Endothelial cell (in vitro differentiated cells): Measurements from ENCODE around the gene DDX10. TPM values are rescaled to one million over a fixed set of nuclear protein-coding genes. Genes with fewer than 3 reads are reported as not detected.
"Not testable (repeated sequence)": the region's sequence is repeated elsewhere in the genome, so short reads cannot be mapped to it uniquely, and the experiment has no call there.

Experiments used
- DNase-seq: peaks from one replicate; pipeline ENCODE4 v3.0.0; 2021; ENCODE audit warnings: low spot score
- H3K27ac Mint-ChIP-seq: one replicate; pipeline ENCODE4 v1.8.0; 2021; ENCODE audit warnings: mixed read lengths, inconsistent platforms; ENCODE audit not compliant: unreplicated experiment
- H3K27me3 Mint-ChIP-seq: one replicate; pipeline ENCODE4 v1.8.0; 2021; ENCODE audit warnings: mild to moderate bottlenecking, moderate library complexity, mixed read lengths, inconsistent platforms; ENCODE audit not compliant: unreplicated experiment
- H3K36me3 Mint-ChIP-seq: one replicate; pipeline ENCODE4 v1.8.0; 2021; ENCODE audit warnings: mild to moderate bottlenecking, low read depth, mixed read lengths, inconsistent platforms; ENCODE audit not compliant: unreplicated experiment
- H3K4me1 Mint-ChIP-seq: one replicate; pipeline ENCODE4 v1.8.0; 2021; ENCODE audit warnings: mild to moderate bottlenecking, mixed read lengths, inconsistent platforms; ENCODE audit not compliant: unreplicated experiment
- H3K4me3 Mint-ChIP-seq: one replicate; pipeline ENCODE4 v1.8.0; 2021; ENCODE audit warnings: mild to moderate bottlenecking, mixed read lengths, inconsistent platforms; ENCODE audit not compliant: unreplicated experiment
- H3K9me3 Mint-ChIP-seq: one replicate; pipeline ENCODE4 v1.8.0; 2021; ENCODE audit warnings: mixed read lengths, inconsistent platforms; ENCODE audit not compliant: unreplicated experiment
- total RNA-seq: library from RNA; stranded (reverse); fragmentation: NEBNext Ultra II Directional; extraction: Animal tissue kit (Norgen Biotek cat#: 25700); gene quantifications from one replicate; pipeline ENCODE4 v1.2.1, GENCODE V29; 2021; ENCODE audit not compliant: unreplicated experiment
- TF ChIP-seq, protein P1 (sequence below): fragments of 200-600 bp; sonication (generic); IDR thresholded peaks from one replicate; pipeline ENCODE4 v1.5.0; 2021; ENCODE audit warnings: antibody characterized with exemption; ENCODE audit not compliant: unreplicated experiment

DDX10 gene
- total RNA-seq, 1 donor from 2014 or later = 20.9 TPM

DNA sequence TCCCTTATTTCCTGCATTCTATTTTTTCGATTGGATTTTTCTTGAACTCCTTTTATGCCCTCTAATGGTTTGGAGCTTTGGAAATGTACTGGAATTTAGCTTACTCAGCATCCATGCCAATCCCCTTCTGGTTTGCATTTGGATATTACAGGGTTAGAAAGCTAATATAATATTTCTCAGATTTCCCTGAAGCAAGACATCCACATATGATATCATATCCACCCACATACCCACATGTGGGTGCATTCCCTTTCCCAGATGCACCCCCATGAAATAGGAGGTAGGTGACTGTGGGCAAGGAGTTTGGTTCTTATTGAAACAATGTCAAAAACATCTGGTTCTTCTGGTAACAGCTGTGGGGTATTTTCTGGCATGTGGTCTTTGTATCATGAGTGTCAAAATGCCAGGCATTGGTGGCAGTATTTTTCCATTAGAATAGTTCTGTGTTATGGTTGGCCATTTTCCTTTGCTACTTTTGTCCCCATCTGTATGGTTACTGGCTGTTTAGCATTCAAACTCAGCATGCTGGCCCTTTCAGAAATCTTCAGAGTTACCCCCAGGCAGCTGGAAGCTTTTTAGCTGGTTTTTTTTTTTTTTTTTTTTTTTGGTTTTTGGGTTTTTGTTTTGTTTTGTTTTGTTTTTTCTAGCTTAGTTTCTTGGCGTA is 32.7 kb upstream of the DDX10 start:
- H3K4me1 Mint-ChIP-seq = no peaks in the 10 kb centered on the region
- no peak overlapping the region for H3K27ac Mint-ChIP-seq
- TF ChIP-seq, protein P1, sequence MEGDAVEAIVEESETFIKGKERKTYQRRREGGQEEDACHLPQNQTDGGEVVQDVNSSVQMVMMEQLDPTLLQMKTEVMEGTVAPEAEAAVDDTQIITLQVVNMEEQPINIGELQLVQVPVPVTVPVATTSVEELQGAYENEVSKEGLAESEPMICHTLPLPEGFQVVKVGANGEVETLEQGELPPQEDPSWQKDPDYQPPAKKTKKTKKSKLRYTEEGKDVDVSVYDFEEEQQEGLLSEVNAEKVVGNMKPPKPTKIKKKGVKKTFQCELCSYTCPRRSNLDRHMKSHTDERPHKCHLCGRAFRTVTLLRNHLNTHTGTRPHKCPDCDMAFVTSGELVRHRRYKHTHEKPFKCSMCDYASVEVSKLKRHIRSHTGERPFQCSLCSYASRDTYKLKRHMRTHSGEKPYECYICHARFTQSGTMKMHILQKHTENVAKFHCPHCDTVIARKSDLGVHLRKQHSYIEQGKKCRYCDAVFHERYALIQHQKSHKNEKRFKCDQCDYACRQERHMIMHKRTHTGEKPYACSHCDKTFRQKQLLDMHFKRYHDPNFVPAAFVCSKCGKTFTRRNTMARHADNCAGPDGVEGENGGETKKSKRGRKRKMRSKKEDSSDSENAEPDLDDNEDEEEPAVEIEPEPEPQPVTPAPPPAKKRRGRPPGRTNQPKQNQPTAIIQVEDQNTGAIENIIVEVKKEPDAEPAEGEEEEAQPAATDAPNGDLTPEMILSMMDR = no peak
- peaks cover 5% of the 10 kb centered on the region for H3K36me3 Mint-ChIP-seq
- DNase-seq = no peak
- H3K27me3 Mint-ChIP-seq = no peaks in the 10 kb centered on the region
- H3K4me3 Mint-ChIP-seq = no peak overlapping the region
- H3K9me3 Mint-ChIP-seq = no peaks in the 10 kb centered on the region

DNA sequence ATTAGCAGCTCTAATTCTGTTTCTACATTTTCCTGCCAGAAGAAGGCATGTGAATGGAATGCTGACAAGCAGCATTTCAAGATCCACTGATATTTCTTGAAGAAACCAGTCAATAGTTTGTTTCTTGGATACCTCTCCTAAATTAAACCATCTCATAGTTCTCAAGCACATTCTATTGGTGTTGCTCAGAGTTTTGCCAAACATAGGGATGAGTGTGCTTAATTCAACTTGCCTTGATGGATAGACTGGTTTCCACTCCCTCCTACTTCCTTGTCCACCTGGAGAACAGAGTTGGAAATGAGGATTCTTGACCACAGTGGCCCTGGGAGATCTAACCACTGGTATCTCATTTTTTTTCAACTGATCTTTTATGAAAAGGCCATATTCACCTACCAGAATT is 29.8 kb upstream of the DDX10 start:
- Mint-ChIP-seq H3K36me3 (no peaks in the 10 kb centered on the region), H3K27ac (no peak overlapping the region)

DNA sequence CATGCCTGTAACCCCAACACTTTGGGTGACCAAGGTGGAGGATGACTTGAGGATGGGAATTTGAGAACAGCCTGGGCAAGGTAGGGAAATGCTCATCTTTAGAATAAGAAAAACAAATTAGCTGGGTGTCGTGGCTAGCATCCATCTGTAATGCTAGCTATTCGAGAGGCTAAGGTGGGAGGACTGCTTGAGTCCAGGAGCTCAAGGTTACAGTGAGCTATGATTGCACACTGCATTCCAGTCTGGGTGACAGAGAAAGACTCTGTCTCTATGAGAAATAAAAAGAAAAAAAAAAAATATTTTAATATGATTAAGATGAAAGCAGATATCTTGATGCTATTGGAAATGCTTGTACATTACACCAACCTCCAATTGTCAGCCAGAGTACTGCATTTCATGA is 28.6 kb upstream of the DDX10 start:
- no peak for DNase-seq
- H3K9me3 Mint-ChIP-seq = no peaks in the 10 kb centered on the region
- H3K27ac Mint-ChIP-seq = no peak overlapping the region
- H3K4me3 Mint-ChIP-seq = no peak overlapping the region
- no peaks in the 10 kb centered on the region for H3K36me3 Mint-ChIP-seq
- no peaks in the 10 kb centered on the region for H3K4me1 Mint-ChIP-seq
- TF ChIP-seq, protein P1 = no peak
- no peaks in the 10 kb centered on the region for H3K27me3 Mint-ChIP-seq

More for the DNA sequence above, 29.8 kb upstream of the DDX10 start:
- H3K4me3 Mint-ChIP-seq = no peak overlapping the region
- H3K4me1 Mint-ChIP-seq = no peaks in the 10 kb centered on the region
- DNase-seq = no peak
- no peaks in the 10 kb centered on the region for H3K9me3 Mint-ChIP-seq
- H3K27me3 Mint-ChIP-seq = no peaks in the 10 kb centered on the region
- TF ChIP-seq, protein P1 = no peak

DNA sequence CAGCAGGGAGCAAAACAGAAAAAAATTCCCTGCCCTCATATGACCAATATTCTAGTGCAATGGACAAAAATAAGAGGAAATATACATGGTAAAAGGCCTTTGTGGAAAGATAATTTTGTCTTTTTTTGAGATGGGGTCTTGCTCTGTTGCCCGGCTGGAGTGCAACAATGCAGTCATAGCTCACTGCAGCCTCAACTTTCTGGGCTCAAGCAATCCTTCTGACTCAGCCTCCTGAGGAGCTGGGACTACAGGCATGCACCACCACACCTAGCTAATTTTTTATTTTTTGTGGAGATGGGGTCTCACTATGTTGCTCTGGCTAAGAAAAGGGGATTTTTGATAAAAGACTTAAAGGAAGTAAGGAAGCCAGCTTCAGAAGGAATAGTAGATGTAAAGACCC is 25.7 kb upstream of the DDX10 start:
- Mint-ChIP-seq H3K27me3 (no peaks in the 10 kb centered on the region), H3K4me1 (no peaks in the 10 kb centered on the region), H3K36me3 (no peaks in the 10 kb centered on the region), H3K4me3 (no peak overlapping the region), H3K27ac (no peak overlapping the region), H3K9me3 (no peaks in the 10 kb centered on the region)
- no peak for DNase-seq
- TF ChIP-seq, protein P1 = no peak

DNA sequence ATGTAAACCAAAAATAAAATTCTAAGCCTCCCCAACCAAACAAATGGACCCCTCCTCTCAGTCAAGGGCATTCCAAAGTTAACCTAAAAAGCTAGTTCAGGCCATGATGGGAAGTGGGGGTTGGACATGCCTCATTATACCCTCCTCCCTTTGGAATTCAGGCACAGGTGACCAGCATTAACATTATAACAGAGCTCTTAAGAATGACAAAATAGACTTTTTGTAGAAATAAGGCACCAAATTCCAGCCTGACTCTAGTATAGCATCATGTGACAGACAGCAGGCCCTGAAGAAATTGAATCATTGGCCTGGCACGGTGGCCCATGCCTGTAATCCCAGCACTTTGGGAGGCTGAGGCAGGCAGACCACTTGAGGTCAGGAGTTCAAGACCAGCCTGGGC is 23.1 kb upstream of the DDX10 start:
- not testable (repeated sequence) for H3K9me3 Mint-ChIP-seq, H3K4me3 Mint-ChIP-seq, H3K36me3 Mint-ChIP-seq, H3K4me1 Mint-ChIP-seq, H3K27ac Mint-ChIP-seq, H3K27me3 Mint-ChIP-seq, DNase-seq
